Caco-2 (cell line): ENCODE data around the gene POLA1. TPM values are rescaled to one million over a fixed set of nuclear protein-coding genes. Genes with fewer than 3 reads are reported as not detected.

Experiments
- BruUV-seq: library from RNA; stranded (reverse); fragments of 400-500 nt; replicated peaks from 2 replicates; lab custom pipeline; 2021; lab: Mats Ljungman, UMichigan
- CTCF ChIA-PET: fragments of 300-600 bp; sonication (Branson Sonifier 250); formaldehyde crosslinking; loops from one replicate; lab custom pipeline; 2022; ENCODE audit warnings: antibody characterized with exemption; lab: Charles Lee
- POLR2A ChIA-PET: fragments of 300-600 bp; sonication (Branson Sonifier 250); formaldehyde crosslinking; loops from one replicate; lab custom pipeline; 2022; ENCODE audit warnings: antibody characterized with exemption; lab: Charles Lee
- DNase-seq, 2 experiments: peaks; one replicate each; pipeline versions ENCODE4 v3.0.0 to v3.0.0-alpha.2; 2020 to 2022
- H3K27me3 ChIP-seq: replicated peaks from 2 replicates; pipeline ENCODE4 v1.6.0; 2011; ENCODE audit warnings: low read length; ENCODE audit not compliant: control insufficient read depth, insufficient read depth
- H3K36me3 ChIP-seq: 2 replicates; pipeline ENCODE4 v1.5.1; 2011; ENCODE audit warnings: low read length; ENCODE audit not compliant: control insufficient read depth, insufficient read depth
- H3K4me1 ChIP-seq: fragments of 250-450 bp; sonication (Bioruptor Pico); 2 replicates; pipeline ENCODE4 v1.5.1; 2020; ENCODE audit warnings: mild to moderate bottlenecking
- H3K4me3 ChIP-seq: 2 replicates; pipeline ENCODE4 v1.5.1; 2011; ENCODE audit warnings: low read depth, mild to moderate bottlenecking, control low read depth, low read length
- H3K9me3 ChIP-seq: fragments of 250-450 bp; sonication (Bioruptor Pico); 2 replicates; pipeline ENCODE4 v1.5.1; 2020; ENCODE audit warnings: mild to moderate bottlenecking, moderate library complexity
- H3K27ac Mint-ChIP-seq: one replicate; pipeline ENCODE4 v1.8.0; 2022; ENCODE audit warnings: mixed read lengths; ENCODE audit not compliant: unreplicated experiment
- H3K27me3 Mint-ChIP-seq: one replicate; pipeline ENCODE4 v1.8.0; 2022; ENCODE audit warnings: mixed read lengths; ENCODE audit not compliant: insufficient read depth, unreplicated experiment
- H3K36me3 Mint-ChIP-seq: one replicate; pipeline ENCODE4 v1.8.0; 2022; ENCODE audit warnings: mild to moderate bottlenecking, mixed read lengths; ENCODE audit not compliant: insufficient read depth, unreplicated experiment
- H3K4me1 Mint-ChIP-seq: one replicate; pipeline ENCODE4 v1.8.0; 2022; ENCODE audit warnings: low read depth, mixed read lengths; ENCODE audit not compliant: unreplicated experiment
- H3K4me3 Mint-ChIP-seq: one replicate; pipeline ENCODE4 v1.8.0; 2022; ENCODE audit warnings: mild to moderate bottlenecking, moderate library complexity, mixed read lengths; ENCODE audit not compliant: unreplicated experiment
- H3K9me3 Mint-ChIP-seq: one replicate; pipeline ENCODE4 v1.8.0; 2022; ENCODE audit warnings: mixed read lengths; ENCODE audit not compliant: unreplicated experiment
- intact Hi-C: fragments of 100-400 bp; cut with micrococcal nuclease; formaldehyde crosslinking; loops from one replicate; pipeline ENCODE4 v1.10.0; 2022; ENCODE audit not compliant: unreplicated experiment
- total RNA-seq: library from RNA; stranded (reverse); gene quantifications from 2 replicates; pipeline ENCODE4 v1.2.3, GENCODE V29; 2022
- TF ChIP-seq, protein P1 (sequence below), 2 experiments: fragments of 200-600 bp in 1 of 2; IDR thresholded peaks; 1 replicate in 1 of 2; 2 replicates in 1 of 2; pipeline versions ENCODE4 v1.5.1 to v1.8.0; 2011 to 2022; ENCODE audit warnings: antibody characterized with exemption in 1 of 2, control low read depth in 1 of 2, inconsistent platforms in 1 of 2, low read depth in 1 of 2, low read length in 1 of 2, mild to moderate bottlenecking in 1 of 2, moderate library complexity in 1 of 2; ENCODE audit not compliant: insufficient read depth in 1 of 2, severe bottlenecking in 1 of 2, unreplicated experiment in 1 of 2

Gene POLA1
- total RNA-seq, 1 experiment from 2014 or later = 23.5 TPM

DNA sequence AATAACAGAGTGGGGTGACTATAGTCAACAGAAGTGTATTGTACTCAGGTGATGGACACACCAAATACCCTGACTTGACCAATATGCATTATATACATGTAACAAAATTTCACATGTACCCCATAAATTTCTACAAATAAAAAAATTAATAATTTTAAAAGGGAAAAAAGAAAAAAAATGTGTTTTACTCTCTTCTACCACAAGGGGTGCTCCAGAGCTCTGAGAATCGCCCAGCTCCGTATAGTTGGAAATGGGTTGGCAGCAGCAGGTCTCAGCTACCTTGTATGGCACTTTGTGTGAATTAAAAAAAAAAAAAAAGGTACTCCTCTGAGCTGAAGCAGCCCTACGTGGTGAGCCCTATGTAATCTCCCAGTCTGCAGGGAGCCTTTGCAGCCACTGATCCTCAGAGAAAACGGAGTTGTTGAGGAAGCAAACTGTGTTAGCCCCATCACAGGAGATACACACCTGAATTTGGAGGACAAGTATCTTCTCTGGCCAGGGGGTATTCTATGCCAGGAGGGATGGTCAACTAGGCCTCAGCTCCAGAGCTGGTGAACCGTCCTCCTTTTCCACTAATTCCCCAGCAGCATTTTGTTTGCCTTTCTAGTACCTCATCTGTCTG, 17.2 kb upstream of the POLA1 start:
- Histone ChIP-seq H3K4me3 (no peak overlapping the region), H3K27me3 (no peaks in the 10 kb centered on the region), H3K9me3 (no peaks in the 10 kb centered on the region), H3K4me1 (peaks cover 10% of the 10 kb centered on the region), H3K36me3 (no peaks in the 10 kb centered on the region)
- ChIA-PET CTCF (interaction anchor here (1.0 to 1.3 kb wide), 3 partner anchors 17 to 21 kb away, joined by 3 to 12 read pairs (median 4); partner anchors contain the start of gene POLA1), POLR2A (no interaction called here)
- peak in 1 of 2 experiments; percentile 13 for DNase-seq
- no peaks in the 10 kb centered on the region for H3K9me3 Mint-ChIP-seq
- TF ChIP-seq, protein P1, sequence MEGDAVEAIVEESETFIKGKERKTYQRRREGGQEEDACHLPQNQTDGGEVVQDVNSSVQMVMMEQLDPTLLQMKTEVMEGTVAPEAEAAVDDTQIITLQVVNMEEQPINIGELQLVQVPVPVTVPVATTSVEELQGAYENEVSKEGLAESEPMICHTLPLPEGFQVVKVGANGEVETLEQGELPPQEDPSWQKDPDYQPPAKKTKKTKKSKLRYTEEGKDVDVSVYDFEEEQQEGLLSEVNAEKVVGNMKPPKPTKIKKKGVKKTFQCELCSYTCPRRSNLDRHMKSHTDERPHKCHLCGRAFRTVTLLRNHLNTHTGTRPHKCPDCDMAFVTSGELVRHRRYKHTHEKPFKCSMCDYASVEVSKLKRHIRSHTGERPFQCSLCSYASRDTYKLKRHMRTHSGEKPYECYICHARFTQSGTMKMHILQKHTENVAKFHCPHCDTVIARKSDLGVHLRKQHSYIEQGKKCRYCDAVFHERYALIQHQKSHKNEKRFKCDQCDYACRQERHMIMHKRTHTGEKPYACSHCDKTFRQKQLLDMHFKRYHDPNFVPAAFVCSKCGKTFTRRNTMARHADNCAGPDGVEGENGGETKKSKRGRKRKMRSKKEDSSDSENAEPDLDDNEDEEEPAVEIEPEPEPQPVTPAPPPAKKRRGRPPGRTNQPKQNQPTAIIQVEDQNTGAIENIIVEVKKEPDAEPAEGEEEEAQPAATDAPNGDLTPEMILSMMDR (IDR thresholded peaks at IDR 0.05; ENCODE audit: insufficient read depth in 1 of 2, low read depth in 1 of 2, low read length in 1 of 2, severe bottlenecking in 1 of 2, unreplicated experiment in 1 of 2) = peak; percentile 31 to 48
- H3K27me3 Mint-ChIP-seq = no peaks in the 10 kb centered on the region
- H3K36me3 Mint-ChIP-seq = no peaks in the 10 kb centered on the region
- no peak overlapping the region for H3K4me3 Mint-ChIP-seq
- BruUV-seq = no TSS peak
- no peaks in the 10 kb centered on the region for H3K4me1 Mint-ChIP-seq
- no peak overlapping the region for H3K27ac Mint-ChIP-seq
- intact Hi-C loops = no loop called here

DNA sequence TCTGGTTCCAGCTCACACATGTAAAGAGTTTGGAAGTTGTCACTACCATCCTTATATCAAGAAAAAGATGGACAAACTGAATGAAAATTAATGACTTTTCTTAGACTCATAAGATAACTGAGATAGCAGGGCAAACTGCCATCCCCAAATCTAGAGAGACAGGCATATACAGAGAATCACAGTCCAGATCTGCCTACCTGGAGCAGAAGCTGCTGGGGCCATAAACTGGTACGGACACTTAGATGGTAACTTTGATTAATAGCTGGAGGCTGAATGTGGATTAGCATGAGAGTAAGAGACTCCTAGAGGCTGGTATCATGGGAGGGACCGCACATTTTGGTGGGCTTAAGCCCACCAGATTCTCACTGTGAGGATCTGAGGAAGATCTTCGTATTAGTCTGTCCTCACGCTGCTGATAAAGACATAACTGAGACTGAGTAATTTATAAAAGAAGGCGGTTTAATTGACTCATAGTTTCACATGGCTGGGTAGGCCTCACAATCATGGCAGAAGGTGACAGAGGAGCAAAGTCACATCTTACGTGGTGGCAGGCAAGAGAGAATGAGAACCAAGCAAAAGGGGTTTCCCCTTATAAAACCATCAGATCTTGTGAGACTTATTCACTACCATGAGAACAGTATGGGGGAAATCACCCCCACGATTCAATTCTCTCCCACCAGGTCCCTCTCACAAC, 10.8 kb upstream of the POLA1 start:
- Histone ChIP-seq H3K27me3 (no peaks in the 10 kb centered on the region), H3K4me1 (no peaks in the 10 kb centered on the region), H3K9me3 (no peaks in the 10 kb centered on the region), H3K4me3 (no peak overlapping the region), H3K36me3 (no peaks in the 10 kb centered on the region)
- POLR2A ChIA-PET = no interaction called here
- BruUV-seq = no TSS peak
- TF ChIP-seq, protein P1 (IDR thresholded peaks at IDR 0.05; ENCODE audit: insufficient read depth in 1 of 2, low read depth in 1 of 2, low read length in 1 of 2, severe bottlenecking in 1 of 2, unreplicated experiment in 1 of 2) = no peak
- intact Hi-C loops = no loop called here
- Mint-ChIP-seq H3K27ac (no peak overlapping the region), H3K4me3 (no peak overlapping the region), H3K27me3 (no peaks in the 10 kb centered on the region), H3K36me3 (no peaks in the 10 kb centered on the region), H3K4me1 (no peaks in the 10 kb centered on the region), H3K9me3 (no peaks in the 10 kb centered on the region)
- CTCF ChIA-PET = no interaction called here
- DNase-seq = no peak

DNA sequence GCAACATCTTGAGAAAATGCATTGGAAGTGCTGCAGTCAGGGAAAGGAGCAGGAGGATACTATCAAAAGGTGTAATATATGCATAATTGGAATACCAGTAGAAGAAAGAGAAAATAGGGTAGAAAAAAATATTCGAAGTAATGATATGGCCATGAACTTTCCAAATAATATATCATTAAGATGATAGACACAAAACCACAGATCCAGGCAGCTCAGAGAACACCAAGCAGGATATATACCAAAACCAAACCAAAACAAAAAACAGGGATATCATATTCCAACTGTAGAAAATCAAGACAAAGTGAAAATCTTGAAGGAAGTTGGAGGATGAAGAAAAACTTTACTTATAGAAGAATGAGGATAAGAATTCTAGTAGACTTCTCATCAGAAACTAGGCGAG, 9.7 kb upstream of the POLA1 start:
- H3K4me1 Mint-ChIP-seq = no peaks in the 10 kb centered on the region
- H3K4me3 ChIP-seq = no peak overlapping the region

More for the DNA sequence above, 9.7 kb upstream of the POLA1 start:
- POLR2A ChIA-PET = no interaction called here
- H3K9me3 Mint-ChIP-seq = no peaks in the 10 kb centered on the region
- no peaks in the 10 kb centered on the region for H3K36me3 Mint-ChIP-seq
- intact Hi-C loops = no loop called here
- DNase-seq = no peak
- no TSS peak for BruUV-seq
- CTCF ChIA-PET = no interaction called here
- Histone ChIP-seq H3K36me3 (no peaks in the 10 kb centered on the region), H3K27me3 (no peaks in the 10 kb centered on the region), H3K4me1 (no peaks in the 10 kb centered on the region), H3K9me3 (no peaks in the 10 kb centered on the region)
- H3K27ac Mint-ChIP-seq = no peak overlapping the region
- H3K27me3 Mint-ChIP-seq = no peaks in the 10 kb centered on the region
- H3K4me3 Mint-ChIP-seq = no peak overlapping the region
- TF ChIP-seq, protein P1 (IDR thresholded peaks at IDR 0.05; ENCODE audit: insufficient read depth in 1 of 2, low read depth in 1 of 2, low read length in 1 of 2, severe bottlenecking in 1 of 2, unreplicated experiment in 1 of 2) = no peak
